TTC549 (cell line): ENCODE results near the gene CTIF.
"Not testable (repeated sequence)": the region's sequence is repeated elsewhere in the genome, so short reads cannot be mapped to it uniquely, and the experiment has no call there.

Experiments
- FAIRE-seq: peaks from 2 replicates; lab custom pipeline; 2012; peaks lifted over from hg19 to GRCh38; lab: Jason Lieb, UNC

Gene CTIF

GRCh38 chr18:48644029-48644428 is 105.2 kb downstream of the CTIF start:
- FAIRE-seq, result no peak

DNA sequence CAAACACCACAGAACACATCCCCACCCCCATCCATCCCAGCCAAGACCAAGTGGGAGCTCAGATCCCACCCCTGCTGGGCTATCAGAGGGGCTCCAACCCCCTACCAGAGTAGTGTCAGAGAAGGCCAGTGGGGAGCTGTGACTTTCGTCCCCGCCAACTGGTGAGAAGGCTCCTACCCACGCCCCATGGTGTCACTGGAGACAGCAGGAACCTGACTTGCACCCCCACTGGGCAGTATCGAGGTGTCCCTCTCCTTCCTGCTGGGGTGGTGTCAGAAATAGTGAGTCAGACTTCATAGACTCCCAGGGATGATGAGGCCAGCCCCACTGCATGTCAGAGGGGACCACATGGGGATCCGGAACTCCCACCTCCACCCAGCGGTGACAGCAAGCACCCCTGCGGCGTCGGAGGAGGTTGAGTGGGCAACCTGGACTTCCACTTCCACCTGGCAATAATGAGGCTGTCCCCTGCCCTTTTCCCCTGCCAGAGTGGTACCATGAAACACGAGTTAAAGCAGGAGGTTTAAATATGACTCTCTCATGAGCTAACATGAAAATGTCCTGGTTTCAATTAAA is 106.7 kb downstream of the CTIF start:
- no peak for FAIRE-seq

- no peak for FAIRE-seq
These were observed 108.1 kb downstream of the CTIF start for GRCh38 chr18:48646976-48647375.

- no peak for FAIRE-seq
These were observed 110.4 kb downstream of the CTIF start for GRCh38 chr18:48649231-48649630.

- FAIRE-seq, result not testable (repeated sequence)
These were observed 115.8 kb downstream of the CTIF start for GRCh38 chr18:48654591-48654990.

- FAIRE-seq, result no peak
These were observed 116.7 kb downstream of the CTIF start for GRCh38 chr18:48655508-48655907.

GRCh38 chr18:48656176-48656575 is 117.3 kb downstream of the CTIF start:
- FAIRE-seq, result no peak

GRCh38 chr18:48656582-48656981 is 117.8 kb downstream of the CTIF start:
- FAIRE-seq, result no peak

- no peak for FAIRE-seq
These were observed 118.8 kb downstream of the CTIF start for GRCh38 chr18:48657447-48658120.

DNA sequence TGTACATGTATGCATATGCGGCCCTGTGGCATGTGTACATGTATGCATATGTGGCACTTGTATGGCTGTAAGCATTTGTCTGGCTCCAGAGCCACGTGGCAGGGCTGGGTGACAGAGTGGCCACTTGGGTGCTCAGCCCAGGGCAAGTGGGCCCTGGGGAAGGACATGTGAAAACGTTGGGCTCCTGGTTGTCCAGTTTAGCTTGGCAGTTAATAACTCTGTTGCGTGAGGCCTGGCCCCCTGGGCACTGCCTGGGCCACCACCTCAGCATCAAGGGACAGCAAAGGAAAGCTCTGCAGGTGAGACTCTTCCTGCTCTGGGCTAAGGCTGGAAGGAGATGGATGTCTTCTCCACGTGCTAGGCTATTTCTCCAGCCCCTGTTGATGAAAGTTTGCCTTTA is 119.9 kb downstream of the CTIF start:
- FAIRE-seq, result no peak

DNA sequence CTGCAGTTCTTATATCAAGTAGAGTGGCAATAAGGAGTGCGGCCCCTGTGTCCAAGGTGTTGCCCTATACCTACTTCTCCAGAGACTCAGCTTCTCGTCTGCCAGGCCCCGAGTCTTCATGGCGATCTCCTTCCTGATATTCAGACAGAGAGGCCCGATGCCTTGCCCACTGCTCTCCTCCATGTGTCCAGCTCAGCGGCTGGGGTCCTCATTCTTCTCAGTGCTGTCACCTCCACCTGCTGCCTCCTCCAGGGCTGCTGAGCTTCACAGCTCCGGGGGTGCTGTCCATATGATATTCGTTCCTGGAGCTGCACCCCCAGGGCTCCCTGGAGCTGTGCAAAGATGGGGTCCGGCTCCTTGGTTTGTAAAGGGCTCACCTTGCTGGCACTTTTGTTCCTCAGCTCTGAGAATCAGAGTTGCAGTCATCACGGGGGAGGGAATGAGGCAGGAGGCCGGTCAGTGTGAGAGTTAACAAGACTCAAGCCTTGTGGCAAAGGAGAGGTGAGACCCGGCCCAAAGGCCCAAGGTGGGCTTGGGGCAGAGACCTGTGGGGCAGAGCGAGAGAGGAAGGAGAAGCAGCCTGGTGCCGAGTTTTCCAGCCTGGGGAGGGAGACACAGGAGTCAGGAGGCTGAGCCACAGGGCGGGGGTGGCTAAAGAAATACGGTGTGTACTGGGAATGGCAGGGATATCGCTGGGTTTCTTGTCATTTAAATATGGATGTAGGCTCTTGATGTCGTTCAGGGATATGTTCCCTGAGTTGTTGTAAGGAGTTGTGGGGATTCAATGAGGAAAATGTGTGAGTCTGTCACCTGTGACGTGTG is 120.6 kb downstream of the CTIF start:
- FAIRE-seq, result no peak

GRCh38 chr18:48660346-48661228 is 121.8 kb downstream of the CTIF start:
- FAIRE-seq, result no peak

GRCh38 chr18:48661421-48661820 is 122.6 kb downstream of the CTIF start:
- no peak for FAIRE-seq

DNA sequence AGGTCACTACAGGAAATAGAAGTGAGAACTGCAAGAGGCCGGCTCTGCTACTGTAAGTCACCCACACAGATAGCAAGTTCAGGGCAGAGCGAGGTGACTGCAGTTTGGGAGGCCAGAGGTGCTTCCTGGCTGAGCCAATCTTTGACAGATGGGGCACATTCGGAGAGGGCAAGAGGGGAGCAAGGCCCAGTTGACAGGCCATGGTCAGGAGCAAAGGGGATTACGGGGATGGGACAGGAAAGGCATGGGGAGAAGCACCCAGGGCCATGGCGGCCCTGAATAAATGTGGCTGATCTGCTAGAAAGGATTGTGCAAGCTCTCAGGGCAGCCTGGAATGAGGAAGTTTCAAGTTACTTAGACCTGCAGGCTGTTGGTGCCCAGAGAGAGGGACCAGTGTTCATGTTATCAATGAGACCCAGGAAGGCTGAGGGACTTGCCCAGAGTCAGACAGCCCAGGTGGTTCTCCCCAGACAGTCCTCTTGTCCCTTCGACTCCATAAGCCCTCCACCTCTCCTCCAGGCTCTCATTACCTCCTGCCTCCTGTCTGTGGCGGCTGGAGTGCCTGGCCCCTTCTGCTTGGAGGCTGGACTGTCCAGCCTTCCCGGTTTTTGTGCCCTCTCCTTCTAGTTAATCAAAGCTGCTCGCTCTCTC is 123.3 kb downstream of the CTIF start:
- no peak for FAIRE-seq

- no peak for FAIRE-seq
These were observed 124.5 kb downstream of the CTIF start for GRCh38 chr18:48663096-48663930.

- FAIRE-seq, result no peak
These were observed 125.4 kb downstream of the CTIF start for GRCh38 chr18:48663931-48664847.

DNA sequence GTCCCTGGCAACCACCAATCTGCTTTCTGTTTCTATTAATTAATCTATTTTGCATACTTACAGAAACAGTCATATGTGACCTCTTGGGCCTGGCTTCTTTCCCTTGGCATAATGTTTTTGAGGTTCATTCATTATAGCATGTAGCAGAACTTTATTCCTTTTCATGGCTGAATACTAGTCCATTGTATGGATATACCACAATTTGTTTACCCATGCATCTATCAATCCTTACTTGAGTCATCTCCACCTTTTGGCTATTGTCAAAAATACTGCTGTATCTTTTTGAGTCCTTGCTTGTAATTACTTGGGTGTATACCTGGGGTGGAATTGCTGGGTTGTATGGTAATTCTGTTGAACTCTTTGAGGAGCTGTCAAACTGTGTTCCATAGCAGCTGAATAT is 126.8 kb downstream of the CTIF start:
- FAIRE-seq, result no peak

DNA sequence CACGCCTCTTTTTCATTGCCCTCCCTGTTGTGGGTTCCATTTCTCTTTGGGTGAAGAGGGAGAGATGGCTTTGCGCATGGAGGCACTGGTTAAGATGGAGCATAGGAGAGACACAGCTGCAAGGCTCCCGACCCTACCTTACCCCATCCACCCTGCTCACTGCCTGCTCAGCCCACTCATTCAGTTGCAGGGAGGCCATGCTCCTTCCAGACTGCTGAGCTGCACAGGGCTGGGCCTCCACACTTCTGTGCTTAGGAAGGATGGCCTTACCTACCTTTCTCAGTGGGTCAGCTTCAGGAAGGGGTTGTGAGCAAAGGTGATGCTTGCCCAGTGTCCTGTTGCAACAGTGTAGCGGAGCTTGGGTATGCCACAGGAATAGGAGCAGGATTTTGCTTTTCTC is 127.8 kb downstream of the CTIF start:
- no peak for FAIRE-seq

DNA sequence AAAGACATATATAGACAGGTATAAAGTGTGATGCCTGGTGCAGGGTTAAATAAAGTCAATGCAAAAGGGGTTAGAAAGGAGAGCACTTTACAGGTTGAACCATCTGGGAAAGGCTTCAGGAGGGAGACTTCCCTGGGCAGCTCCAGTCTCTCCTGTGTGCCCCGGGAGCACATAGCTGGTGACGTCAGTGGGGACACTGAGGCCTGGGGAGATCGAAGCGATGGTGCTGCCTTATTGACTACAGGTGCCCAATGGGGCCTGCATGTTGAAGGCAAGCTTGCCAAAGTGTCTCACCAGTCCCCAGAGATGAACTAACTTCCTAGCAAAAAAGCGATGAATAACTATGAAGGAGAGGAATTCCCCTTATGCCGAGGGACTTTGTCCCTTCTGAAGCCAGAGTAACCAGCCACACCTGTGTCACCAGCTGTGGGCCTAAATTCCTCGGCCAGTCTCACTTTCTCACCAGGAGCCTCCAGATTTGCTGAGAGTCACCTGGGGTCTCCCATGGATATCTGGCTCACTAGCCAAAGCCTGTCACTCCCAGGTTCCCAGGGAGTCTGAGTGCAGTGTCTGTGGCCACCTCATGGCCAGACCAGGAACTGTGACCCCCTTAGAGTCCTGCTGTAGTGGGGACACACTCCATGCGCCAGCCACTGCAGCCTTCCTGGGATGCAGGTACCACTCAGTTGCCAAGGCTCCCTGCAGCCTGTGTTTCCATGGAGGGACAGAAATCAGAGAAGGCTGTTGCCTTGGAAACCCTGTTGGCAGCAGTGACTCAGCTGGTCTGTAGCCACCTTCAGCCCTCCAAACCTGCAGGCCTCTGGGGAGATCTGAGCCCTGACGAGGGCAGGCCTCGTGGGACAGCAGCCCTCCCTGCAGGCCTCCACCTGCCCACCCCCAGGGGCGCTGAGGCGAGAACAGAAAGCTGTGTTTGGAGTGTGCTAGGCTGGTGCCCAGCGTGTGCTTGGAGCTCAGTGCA is 128.7 kb downstream of the CTIF start:
- no peak for FAIRE-seq
